A549 (cell line): ENCODE measurements around the gene PTPRN2. TPM values are rescaled to one million over a fixed set of nuclear protein-coding genes. Genes with fewer than 3 reads are reported as not detected.

Experiments used
- ATAC-seq, 2 experiments: fragments of 200-7000 bp in 1 of 2; fragments of >200 bp in 1 of 2; cut with Nextera tagmentation in 1 of 2; cut with Tn5 transposase in 1 of 2; 3 replicates each; pipeline versions ENCODE4 v1.8.0 to v1.9.1; 2018 to 2020; ENCODE audit warnings: mild to moderate bottlenecking in 1 of 2, moderate library complexity in 1 of 2
- CTCF ChIA-PET: fragments of 300-600 bp; sonication (Branson Sonifier 250); formaldehyde crosslinking; extraction: SDS; loops from one replicate; lab custom pipeline; 2021; ENCODE audit warnings: antibody characterized with exemption, inconsistent platforms; lab: Yijun Ruan, JAX
- POLR2A ChIA-PET: fragments of 350-600 bp; formaldehyde crosslinking; extraction: SDS; loops from one replicate; lab custom pipeline; 2021; ENCODE audit warnings: antibody characterized with exemption, inconsistent platforms; lab: Yijun Ruan, JAX
- DNase-seq, 2 experiments: peaks; one replicate each; pipeline versions ENCODE4 v3.0.0 to v3.0.0-alpha.2; 2011 to 2016; ENCODE audit warnings: low read depth in 1 of 2, low spot score in 1 of 2
- FAIRE-seq: peaks from 2 replicates; lab custom pipeline; 2011; peaks lifted over from hg19 to GRCh38; lab: Jason Lieb, UNC
- H3K27ac ChIP-seq, 2 experiments: fragments of >200 bp; sonication (Bioruptor Twin); formaldehyde crosslinking; 3 replicates each; pipeline ENCODE4 v1.5.1; 2016 to 2017
- H3K4me1 ChIP-seq: fragments of >200 bp; sonication (Bioruptor Twin); formaldehyde crosslinking; 3 replicates; pipeline ENCODE4 v1.6.1; 2016
- H3K4me2 ChIP-seq: fragments of >200 bp; sonication (Bioruptor Twin); formaldehyde crosslinking; 3 replicates; pipeline ENCODE4 v1.6.1; 2016
- H3K4me3 ChIP-seq: fragments of >200 bp; sonication (Bioruptor Twin); formaldehyde crosslinking; 3 replicates; pipeline ENCODE4 v1.5.1; 2016
- H3K9me3 ChIP-seq: fragments of >200 bp; sonication (Bioruptor Twin); formaldehyde crosslinking; 3 replicates; pipeline ENCODE4 v1.6.1; 2016
- CBX2 ChIP-seq: fragments of 200-600 bp; sonication (generic); IDR thresholded peaks from 2 replicates; pipeline ENCODE4 v1.6.1; 2016; ENCODE audit warnings: low read depth, mild to moderate bottlenecking, borderline replicate concordance
- CHD2 ChIP-seq: fragments of 150-350 bp; IDR thresholded peaks from 2 replicates; pipeline ENCODE4 v1.6.1; 2014; ENCODE audit warnings: low read length; ENCODE audit not compliant: partially characterized antibody
- CHD4 ChIP-seq: fragments of 200-600 bp; sonication (generic); IDR thresholded peaks from 2 replicates; pipeline ENCODE4 v1.6.1; 2016; ENCODE audit warnings: antibody characterized with exemption, mild to moderate bottlenecking, borderline replicate concordance
- FOXS1 ChIP-seq: fragments of 250-450 bp; sonication (Bioruptor Pico); IDR thresholded peaks from 2 replicates; pipeline ENCODE4 v1.5.0; 2020; ENCODE audit warnings: mild to moderate bottlenecking, moderate library complexity
- HEYL ChIP-seq: fragments of 250-450 bp; sonication (Bioruptor Pico); IDR thresholded peaks from 2 replicates; pipeline ENCODE4 v1.8.0; 2021; ENCODE audit warnings: mild to moderate bottlenecking, moderate library complexity
- HOXB5 ChIP-seq: fragments of 250-450 bp; sonication (Bioruptor Pico); IDR thresholded peaks from 2 replicates; pipeline ENCODE4 v1.5.0; 2020; ENCODE audit warnings: mild to moderate bottlenecking, moderate library complexity
- JUNB ChIP-seq: fragments of >200 bp; sonication (Bioruptor Twin); formaldehyde crosslinking; IDR thresholded peaks from 2 replicates; pipeline ENCODE4 v1.6.1; 2016
- KDM5A ChIP-seq: fragments of 200-600 bp; sonication (generic); IDR thresholded peaks from 2 replicates; pipeline ENCODE4 v1.6.1; 2016; ENCODE audit warnings: antibody characterized with exemption, mild to moderate bottlenecking
- MAZ ChIP-seq: fragments of 150-350 bp; IDR thresholded peaks from 2 replicates; pipeline ENCODE4 v1.6.1; 2014; ENCODE audit warnings: antibody characterized with exemption, low read depth, low read length, borderline replicate concordance
- NPAS2 ChIP-seq: fragments of 250-450 bp; sonication (Bioruptor Pico); IDR thresholded peaks from 2 replicates; pipeline ENCODE4 v1.8.0; 2022; ENCODE audit warnings: mild to moderate bottlenecking, moderate library complexity, borderline replicate concordance
- NR3C1 ChIP-seq: fragments of >200 bp; sonication (Bioruptor Twin); formaldehyde crosslinking; IDR thresholded peaks from 3 replicates; pipeline ENCODE4 v1.6.1; 2017
- RARB ChIP-seq: fragments of 250-450 bp; sonication (Bioruptor Pico); IDR thresholded peaks from 2 replicates; pipeline ENCODE4 v1.8.0; 2021; ENCODE audit warnings: mild to moderate bottlenecking, moderate library complexity
- SMC3 ChIP-seq: fragments of >200 bp; sonication (Bioruptor Twin); formaldehyde crosslinking; IDR thresholded peaks from 3 replicates; pipeline ENCODE4 v1.6.1; 2018; ENCODE audit warnings: inconsistent platforms
- TP53 ChIP-seq: fragments of 250-450 bp; sonication (Bioruptor Pico); IDR thresholded peaks from 2 replicates; pipeline ENCODE4 v1.5.0; 2021; ENCODE audit warnings: mild to moderate bottlenecking, moderate library complexity
- ZC3H11A ChIP-seq: fragments of 450-650 bp; IDR thresholded peaks from 2 replicates; pipeline ENCODE4 v1.6.1; 2014; ENCODE audit warnings: antibody characterized with exemption, mild to moderate bottlenecking
- ZNF302 ChIP-seq: fragments of 250-450 bp; sonication (Bioruptor Pico); IDR thresholded peaks from 2 replicates; pipeline ENCODE4 v1.9.0; 2021; ENCODE audit warnings: inconsistent platforms, mild to moderate bottlenecking, moderate library complexity
- WGBS: methylation state at CpG from one replicate; pipeline ENCODE4 v1.1.6; 2017; ENCODE audit errors: missing lambda C conversion rate; 5-methylcytosine and 5-hydroxymethylcytosine counted together
- polyA plus RNA-seq, 4 experiments: library from polyadenylated mRNA; depleted of rRNA in 3 of 4; stranded (reverse); fragments of >200 nt; fragmentation: RNase III in 1 of 4; extraction: RNeasy Plus Mini Kit Qiagen cat#74134 plus additional on column Dnase treatment in 1 of 4; gene quantifications; 2 replicates in 3 of 4; 3 replicates in 1 of 4; pipeline ENCODE4 v1.2.3, GENCODE V29; 2011 to 2017
- TF ChIP-seq, protein P1 (sequence below): IDR thresholded peaks from 2 replicates; pipeline ENCODE4 v1.6.1; 2012
- TF ChIP-seq, protein P2 (sequence below): fragments of 200-600 bp; sonication (generic); IDR thresholded peaks from 2 replicates; pipeline ENCODE4 v1.6.1; 2016; ENCODE audit warnings: antibody characterized with exemption, mild to moderate bottlenecking, moderate library complexity
- TF ChIP-seq, protein P3 (sequence below): fragments of >200 bp; sonication (Bioruptor Twin); formaldehyde crosslinking; IDR thresholded peaks from 3 replicates; pipeline ENCODE4 v1.6.1; 2016
- TF ChIP-seq, protein P4 (sequence below): fragments of >200 bp; sonication (Bioruptor Twin); formaldehyde crosslinking; IDR thresholded peaks from 3 replicates; pipeline ENCODE4 v1.5.1; 2016
- TF ChIP-seq, protein P5 (sequence below): fragments of 450-650 bp; IDR thresholded peaks from 2 replicates; pipeline ENCODE4 v1.6.1; 2014; ENCODE audit warnings: antibody characterized with exemption
- TF ChIP-seq, protein P6 (sequence below): fragments of 250-450 bp; sonication (Bioruptor Pico); IDR thresholded peaks from 2 replicates; pipeline ENCODE4 v1.5.0; 2021; ENCODE audit warnings: mild to moderate bottlenecking, moderate library complexity, borderline replicate concordance

PTPRN2 gene
- polyA plus RNA-seq, 2 of the 4 experiments (the other 2 are of a cell fraction), result 0.41 to 1.2 TPM

DNA sequence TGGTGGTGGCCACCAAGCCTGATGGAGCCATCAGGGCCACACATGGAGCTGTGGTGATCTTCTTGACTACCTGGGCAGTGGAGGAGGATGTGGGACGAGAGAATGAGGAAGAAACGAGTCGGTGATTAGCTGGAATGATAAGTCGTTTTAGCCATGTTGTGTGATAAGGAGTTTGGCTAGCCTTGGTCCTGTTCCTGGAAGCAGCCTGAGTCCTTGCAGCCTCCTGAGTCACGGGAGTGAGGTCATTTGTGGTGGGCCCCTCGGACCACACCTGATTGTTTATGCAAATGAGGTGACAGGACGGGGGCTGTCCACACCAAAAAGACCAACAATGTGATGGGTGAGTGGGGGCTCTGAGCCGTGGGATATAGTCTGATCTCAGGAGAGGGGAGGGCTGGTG is 554.4 kb downstream of the PTPRN2 start (continued):
- no peak for TF ChIP-seq CHD4

DNA sequence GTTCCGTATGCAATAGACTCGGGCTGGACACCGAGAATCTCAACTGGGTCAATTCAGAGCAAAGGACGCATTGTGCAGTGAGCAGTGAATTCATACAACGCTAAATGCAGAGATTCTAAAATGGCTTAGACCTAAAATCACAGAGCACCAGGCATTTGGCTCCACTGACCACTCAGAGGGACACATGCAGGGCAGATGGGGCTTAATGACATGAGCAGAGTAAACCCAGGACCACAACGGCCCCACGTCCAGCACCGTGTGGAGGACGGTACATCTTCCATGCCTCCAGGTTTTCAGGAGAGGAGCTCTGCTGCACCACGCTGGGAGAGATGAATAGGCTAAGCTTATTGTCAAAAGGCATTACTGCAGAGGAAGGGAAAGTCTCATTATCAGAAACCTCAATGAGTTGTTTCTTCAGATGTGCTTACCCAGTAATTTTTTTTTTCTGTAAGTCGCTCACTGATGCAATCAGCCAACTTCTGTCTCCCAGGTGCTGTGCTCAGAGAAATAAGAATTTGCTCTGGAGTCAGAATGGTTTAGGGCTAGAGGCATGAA is 555.0 kb downstream of the PTPRN2 start:
- Histone ChIP-seq H3K9me3 (no peaks in the 10 kb centered on the region; the same call in 2 of the 3 replicates), H3K4me1 (no peaks in the 10 kb centered on the region), H3K27ac (no peak overlapping the region)
- CTCF ChIA-PET, result no interaction called here
- ATAC-seq (no peak), DNase-seq (no peak), FAIRE-seq (no peak)
- TF ChIP-seq, protein P1, sequence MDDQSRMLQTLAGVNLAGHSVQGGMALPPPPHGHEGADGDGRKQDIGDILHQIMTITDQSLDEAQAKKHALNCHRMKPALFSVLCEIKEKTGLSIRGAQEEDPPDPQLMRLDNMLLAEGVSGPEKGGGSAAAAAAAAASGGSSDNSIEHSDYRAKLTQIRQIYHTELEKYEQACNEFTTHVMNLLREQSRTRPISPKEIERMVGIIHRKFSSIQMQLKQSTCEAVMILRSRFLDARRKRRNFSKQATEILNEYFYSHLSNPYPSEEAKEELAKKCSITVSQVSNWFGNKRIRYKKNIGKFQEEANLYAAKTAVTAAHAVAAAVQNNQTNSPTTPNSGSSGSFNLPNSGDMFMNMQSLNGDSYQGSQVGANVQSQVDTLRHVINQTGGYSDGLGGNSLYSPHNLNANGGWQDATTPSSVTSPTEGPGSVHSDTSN, result no peak
- TF ChIP-seq ZC3H11A (no peak), RARB (CRISPR knock-in tag) (no peak), HOXB5 (no peak), ZNF302 (CRISPR knock-in tag) (no peak), SMC3 (no peak), CBX2 (no peak), KDM5A (no peak), TP53 (CRISPR knock-in tag) (no peak), JUNB (no peak), HEYL (CRISPR knock-in tag) (no peak)
- TF ChIP-seq, protein P2, sequence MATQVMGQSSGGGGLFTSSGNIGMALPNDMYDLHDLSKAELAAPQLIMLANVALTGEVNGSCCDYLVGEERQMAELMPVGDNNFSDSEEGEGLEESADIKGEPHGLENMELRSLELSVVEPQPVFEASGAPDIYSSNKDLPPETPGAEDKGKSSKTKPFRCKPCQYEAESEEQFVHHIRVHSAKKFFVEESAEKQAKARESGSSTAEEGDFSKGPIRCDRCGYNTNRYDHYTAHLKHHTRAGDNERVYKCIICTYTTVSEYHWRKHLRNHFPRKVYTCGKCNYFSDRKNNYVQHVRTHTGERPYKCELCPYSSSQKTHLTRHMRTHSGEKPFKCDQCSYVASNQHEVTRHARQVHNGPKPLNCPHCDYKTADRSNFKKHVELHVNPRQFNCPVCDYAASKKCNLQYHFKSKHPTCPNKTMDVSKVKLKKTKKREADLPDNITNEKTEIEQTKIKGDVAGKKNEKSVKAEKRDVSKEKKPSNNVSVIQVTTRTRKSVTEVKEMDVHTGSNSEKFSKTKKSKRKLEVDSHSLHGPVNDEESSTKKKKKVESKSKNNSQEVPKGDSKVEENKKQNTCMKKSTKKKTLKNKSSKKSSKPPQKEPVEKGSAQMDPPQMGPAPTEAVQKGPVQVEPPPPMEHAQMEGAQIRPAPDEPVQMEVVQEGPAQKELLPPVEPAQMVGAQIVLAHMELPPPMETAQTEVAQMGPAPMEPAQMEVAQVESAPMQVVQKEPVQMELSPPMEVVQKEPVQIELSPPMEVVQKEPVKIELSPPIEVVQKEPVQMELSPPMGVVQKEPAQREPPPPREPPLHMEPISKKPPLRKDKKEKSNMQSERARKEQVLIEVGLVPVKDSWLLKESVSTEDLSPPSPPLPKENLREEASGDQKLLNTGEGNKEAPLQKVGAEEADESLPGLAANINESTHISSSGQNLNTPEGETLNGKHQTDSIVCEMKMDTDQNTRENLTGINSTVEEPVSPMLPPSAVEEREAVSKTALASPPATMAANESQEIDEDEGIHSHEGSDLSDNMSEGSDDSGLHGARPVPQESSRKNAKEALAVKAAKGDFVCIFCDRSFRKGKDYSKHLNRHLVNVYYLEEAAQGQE, result no peak
- TF ChIP-seq, protein P3, sequence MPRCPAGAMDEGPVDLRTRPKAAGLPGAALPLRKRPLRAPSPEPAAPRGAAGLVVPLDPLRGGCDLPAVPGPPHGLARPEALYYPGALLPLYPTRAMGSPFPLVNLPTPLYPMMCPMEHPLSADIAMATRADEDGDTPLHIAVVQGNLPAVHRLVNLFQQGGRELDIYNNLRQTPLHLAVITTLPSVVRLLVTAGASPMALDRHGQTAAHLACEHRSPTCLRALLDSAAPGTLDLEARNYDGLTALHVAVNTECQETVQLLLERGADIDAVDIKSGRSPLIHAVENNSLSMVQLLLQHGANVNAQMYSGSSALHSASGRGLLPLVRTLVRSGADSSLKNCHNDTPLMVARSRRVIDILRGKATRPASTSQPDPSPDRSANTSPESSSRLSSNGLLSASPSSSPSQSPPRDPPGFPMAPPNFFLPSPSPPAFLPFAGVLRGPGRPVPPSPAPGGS, result no peak
- TF ChIP-seq, all 56 proteins: peak for 0
- POLR2A ChIA-PET, result no interaction called here
- no peak overlapping the region for H3K4me3 ChIP-seq
- H3K4me2 ChIP-seq, result no peak overlapping the region
- WGBS, result 35% methylated on average over 11 of the region's 11 CpGs

DNA sequence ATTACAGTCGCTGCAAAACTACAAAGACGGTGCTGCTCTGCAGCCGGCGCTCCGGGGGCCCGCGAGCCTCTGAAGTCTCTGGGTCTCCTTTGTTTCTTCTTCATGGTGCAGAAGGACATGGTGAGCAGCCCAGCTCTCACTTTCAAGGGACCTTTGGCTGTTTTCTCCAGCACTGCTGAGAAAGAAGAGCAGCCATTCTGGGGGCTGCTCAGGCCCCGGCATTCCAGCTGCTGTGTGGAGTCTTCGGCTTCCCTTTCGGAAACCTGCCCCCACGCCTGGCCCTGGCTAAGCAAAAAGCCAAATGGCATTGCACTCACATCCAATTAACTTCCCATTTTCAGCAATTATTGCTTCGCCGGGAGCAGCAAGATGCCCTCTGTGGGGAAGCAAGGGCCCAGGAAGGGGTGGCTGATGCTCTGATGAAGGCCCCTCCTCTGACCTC is 555.7 kb downstream of the PTPRN2 start:
- H3K4me2 ChIP-seq, result no peak overlapping the region
- CTCF ChIA-PET, result no interaction called here
- H3K4me1 ChIP-seq, result no peaks in the 10 kb centered on the region
- TF ChIP-seq NR3C1 (no peak), FOXS1 (CRISPR knock-in tag) (no peak), CHD2 (no peak), NPAS2 (CRISPR knock-in tag) (no peak), MAZ (no peak)
- TF ChIP-seq, protein P4, sequence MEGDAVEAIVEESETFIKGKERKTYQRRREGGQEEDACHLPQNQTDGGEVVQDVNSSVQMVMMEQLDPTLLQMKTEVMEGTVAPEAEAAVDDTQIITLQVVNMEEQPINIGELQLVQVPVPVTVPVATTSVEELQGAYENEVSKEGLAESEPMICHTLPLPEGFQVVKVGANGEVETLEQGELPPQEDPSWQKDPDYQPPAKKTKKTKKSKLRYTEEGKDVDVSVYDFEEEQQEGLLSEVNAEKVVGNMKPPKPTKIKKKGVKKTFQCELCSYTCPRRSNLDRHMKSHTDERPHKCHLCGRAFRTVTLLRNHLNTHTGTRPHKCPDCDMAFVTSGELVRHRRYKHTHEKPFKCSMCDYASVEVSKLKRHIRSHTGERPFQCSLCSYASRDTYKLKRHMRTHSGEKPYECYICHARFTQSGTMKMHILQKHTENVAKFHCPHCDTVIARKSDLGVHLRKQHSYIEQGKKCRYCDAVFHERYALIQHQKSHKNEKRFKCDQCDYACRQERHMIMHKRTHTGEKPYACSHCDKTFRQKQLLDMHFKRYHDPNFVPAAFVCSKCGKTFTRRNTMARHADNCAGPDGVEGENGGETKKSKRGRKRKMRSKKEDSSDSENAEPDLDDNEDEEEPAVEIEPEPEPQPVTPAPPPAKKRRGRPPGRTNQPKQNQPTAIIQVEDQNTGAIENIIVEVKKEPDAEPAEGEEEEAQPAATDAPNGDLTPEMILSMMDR, result no peak
- TF ChIP-seq, protein P5, sequence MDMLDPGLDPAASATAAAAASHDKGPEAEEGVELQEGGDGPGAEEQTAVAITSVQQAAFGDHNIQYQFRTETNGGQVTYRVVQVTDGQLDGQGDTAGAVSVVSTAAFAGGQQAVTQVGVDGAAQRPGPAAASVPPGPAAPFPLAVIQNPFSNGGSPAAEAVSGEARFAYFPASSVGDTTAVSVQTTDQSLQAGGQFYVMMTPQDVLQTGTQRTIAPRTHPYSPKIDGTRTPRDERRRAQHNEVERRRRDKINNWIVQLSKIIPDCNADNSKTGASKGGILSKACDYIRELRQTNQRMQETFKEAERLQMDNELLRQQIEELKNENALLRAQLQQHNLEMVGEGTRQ, result no peak
- TF ChIP-seq, protein P6, sequence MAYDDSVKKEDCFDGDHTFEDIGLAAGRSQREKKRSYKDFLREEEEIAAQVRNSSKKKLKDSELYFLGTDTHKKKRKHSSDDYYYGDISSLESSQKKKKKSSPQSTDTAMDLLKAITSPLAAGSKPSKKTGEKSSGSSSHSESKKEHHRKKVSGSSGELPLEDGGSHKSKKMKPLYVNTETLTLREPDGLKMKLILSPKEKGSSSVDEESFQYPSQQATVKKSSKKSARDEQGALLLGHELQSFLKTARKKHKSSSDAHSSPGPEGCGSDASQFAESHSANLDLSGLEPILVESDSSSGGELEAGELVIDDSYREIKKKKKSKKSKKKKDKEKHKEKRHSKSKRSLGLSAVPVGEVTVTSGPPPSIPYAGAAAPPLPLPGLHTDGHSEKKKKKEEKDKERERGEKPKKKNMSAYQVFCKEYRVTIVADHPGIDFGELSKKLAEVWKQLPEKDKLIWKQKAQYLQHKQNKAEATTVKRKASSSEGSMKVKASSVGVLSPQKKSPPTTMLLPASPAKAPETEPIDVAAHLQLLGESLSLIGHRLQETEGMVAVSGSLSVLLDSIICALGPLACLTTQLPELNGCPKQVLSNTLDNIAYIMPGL (CRISPR knock-in tag), result no peak
- H3K27ac ChIP-seq, result no peak overlapping the region
- DNase-seq, result no peak
- ATAC-seq, result no peak
- POLR2A ChIA-PET, result no interaction called here
- no peak for FAIRE-seq
- H3K4me3 ChIP-seq, result no peak overlapping the region
- H3K9me3 ChIP-seq, result no peaks in the 10 kb centered on the region; the same call in 2 of the 3 replicates
- WGBS, result 76% methylated on average over 11 of the region's 13 CpGs
